ENCODE measurements around the gene RPP25L.
"Not testable (repeated sequence)": the region's sequence is repeated elsewhere in the genome, so short reads cannot be mapped to it uniquely, and the experiment has no call there.

RPP25L gene

GRCh38 chr9:34611811-34612787, at the start of gene RPP25L:
RPP25L (minus strand) TSS chr9:34612097; CDS start chr9:34611296, 801 bp downstream.
- DNase-seq, result peak; percentile 80

GRCh38 chr9:34659592-34660253, 47.8 kb upstream of the RPP25L start:
- no peak for DNase-seq

GRCh38 chr9:34658461-34658860, 46.6 kb upstream of the RPP25L start:
- no peak for DNase-seq

GRCh38 chr9:34656992-34657391, 45.1 kb upstream of the RPP25L start:
- DNase-seq, result no peak

GRCh38 chr9:34655394-34655793, 43.5 kb upstream of the RPP25L start:
- DNase-seq, result no peak

- DNase-seq, result peak; percentile 88
Measured at GRCh38 chr9:34654323-34655051, 42.6 kb upstream of the RPP25L start.

- peak; percentile 65 for DNase-seq
Measured at GRCh38 chr9:34653151-34654072, 41.5 kb upstream of the RPP25L start.

GRCh38 chr9:34652602-34653000, 40.7 kb upstream of the RPP25L start:
- DNase-seq, result no peak

GRCh38 chr9:34651876-34652601, 40.1 kb upstream of the RPP25L start, which contains the start of gene IL11RA:
IL11RA (plus strand) TSS chr9:34652185; CDS start chr9:34655218, 3,033 bp downstream.
- DNase-seq, result peak; percentile 81

GRCh38 chr9:34651321-34651720, 39.4 kb upstream of the RPP25L start:
- peak; percentile 34 for DNase-seq

- no peak for DNase-seq
Measured at GRCh38 chr9:34650816-34651215, 38.9 kb upstream of the RPP25L start.

- DNase-seq, result no peak
Measured at GRCh38 chr9:34648673-34649072, 36.8 kb upstream of the RPP25L start.

- DNase-seq, result no peak
Measured at GRCh38 chr9:34647651-34648050, 35.8 kb upstream of the RPP25L start.

- no peak for DNase-seq
Measured at GRCh38 chr9:34647084-34647403, 35.1 kb upstream of the RPP25L start.

- DNase-seq, result peak; percentile 83
Measured at GRCh38 chr9:34646211-34647083, 34.5 kb upstream of the RPP25L start, which contains the start of gene GALT. GALT (plus strand) TSS chr9:34646675; CDS start chr9:34646705, 30 bp downstream.

GRCh38 chr9:34644766-34645314, 32.9 kb upstream of the RPP25L start:
- DNase-seq, result no peak

GRCh38 chr9:34642679-34643078, 30.8 kb upstream of the RPP25L start:
- peak; percentile 39 for DNase-seq

GRCh38 chr9:34639322-34639721, 27.4 kb upstream of the RPP25L start:
- DNase-seq, result not testable (repeated sequence)

GRCh38 chr9:34638138-34638445, 26.2 kb upstream of the RPP25L start:
- DNase-seq, result no peak

Data from fibroblast of upper back skin (primary cell).